ENCODE results near the gene SBNO1.
A peak's percentile ranks its signal among the peaks of the same experiment; 100 is the strongest.
"Not testable (repeated sequence)": the region's sequence is repeated elsewhere in the genome, so short reads cannot be mapped to it uniquely, and the experiment has no call there.

SBNO1 gene

GRCh38 chr12:123388177-123388950 lies 23.7 kb upstream of the SBNO1 start:
- DNase-seq = peak; percentile 76

GRCh38 chr12:123387508-123388176 lies 23.0 kb upstream of the SBNO1 start:
- DNase-seq = no peak

GRCh38 chr12:123385536-123385935 lies 20.9 kb upstream of the SBNO1 start:
- DNase-seq = not testable (repeated sequence)

GRCh38 chr12:123384994-123385376 lies 20.3 kb upstream of the SBNO1 start:
- DNase-seq = no peak

GRCh38 chr12:123384318-123384993 lies 19.8 kb upstream of the SBNO1 start:
- no peak for DNase-seq

GRCh38 chr12:123382684-123383083 lies 18.0 kb upstream of the SBNO1 start:
- DNase-seq = no peak

GRCh38 chr12:123379391-123379790 lies 14.7 kb upstream of the SBNO1 start:
- no peak for DNase-seq

- not testable (repeated sequence) for DNase-seq
Observed at GRCh38 chr12:123372415-123372814, 7.8 kb upstream of the SBNO1 start.

- not testable (repeated sequence) for DNase-seq
Observed at GRCh38 chr12:123371667-123372368, 7.2 kb upstream of the SBNO1 start.

GRCh38 chr12:123369229-123369628 lies 4.6 kb upstream of the SBNO1 start:
- DNase-seq = no peak

GRCh38 chr12:123368431-123368830 lies 3.8 kb upstream of the SBNO1 start:
- not testable (repeated sequence) for DNase-seq

- DNase-seq = no peak
Observed at GRCh38 chr12:123367511-123367910, 2.9 kb upstream of the SBNO1 start.

- DNase-seq = peak; percentile 99
Observed at GRCh38 chr12:123365025-123365917, 624 bp upstream of the SBNO1 start.

- peak; percentile 34 for DNase-seq
Observed at GRCh38 chr12:123363740-123364531, 711 bp downstream of the SBNO1 start.

- peak; percentile 30 for DNase-seq
Observed at GRCh38 chr12:123363390-123363739, 1.3 kb downstream of the SBNO1 start.

GRCh38 chr12:123358035-123358434 lies 6.6 kb downstream of the SBNO1 start:
- no peak for DNase-seq

GRCh38 chr12:123356159-123356670 lies 8.4 kb downstream of the SBNO1 start:
- DNase-seq = no peak

GRCh38 chr12:123354600-123354999 lies 10.0 kb downstream of the SBNO1 start:
- no peak for DNase-seq

GRCh38 chr12:123351349-123351748 lies 13.3 kb downstream of the SBNO1 start:
- DNase-seq = no peak

GRCh38 chr12:123346946-123347345 lies 17.7 kb downstream of the SBNO1 start:
- DNase-seq = no peak

GRCh38 chr12:123344086-123344485 lies 20.6 kb downstream of the SBNO1 start:
- no peak for DNase-seq

All from midbrain (tissue), 1 donor.